HG03558 (cell line): ENCODE results near the gene GPR3.
"Not testable (repeated sequence)": the region's sequence is repeated elsewhere in the genome, so short reads cannot be mapped to it uniquely, and the experiment has no call there.

Experiments
- ATAC-seq: cut with Tn5 transposase; IDR thresholded peaks from one replicate; pipeline ENCODE4 v1.9.1; 2021; ENCODE audit warnings: moderate number of reproducible peaks; ENCODE audit not compliant: unreplicated experiment; ENCODE audit errors: extremely low read depth

GPR3 gene

GRCh38 chr1:27416387-27417111 lies 24.1 kb downstream of the GPR3 start:
- no peak for ATAC-seq

GRCh38 chr1:27417713-27418112 lies 25.3 kb downstream of the GPR3 start:
- ATAC-seq = no peak

- ATAC-seq = peak; percentile 45
Measured at GRCh38 chr1:27418326-27419185, 26.1 kb downstream of the GPR3 start.

- ATAC-seq = no peak
Measured at GRCh38 chr1:27423709-27424108, 31.3 kb downstream of the GPR3 start.

- ATAC-seq = no peak
Measured at GRCh38 chr1:27427329-27427728, 34.9 kb downstream of the GPR3 start.

GRCh38 chr1:27427816-27428315 lies 35.4 kb downstream of the GPR3 start:
- ATAC-seq = no peak

GRCh38 chr1:27428316-27429028 lies 36.0 kb downstream of the GPR3 start:
- ATAC-seq = no peak

GRCh38 chr1:27429029-27429425 lies 36.6 kb downstream of the GPR3 start:
- no peak for ATAC-seq

GRCh38 chr1:27430903-27431600 lies 38.6 kb downstream of the GPR3 start:
- ATAC-seq = no peak

GRCh38 chr1:27431601-27431940 lies 39.1 kb downstream of the GPR3 start:
- ATAC-seq = no peak

- ATAC-seq = not testable (repeated sequence)
Measured at GRCh38 chr1:27432725-27433124, 40.3 kb downstream of the GPR3 start.

- ATAC-seq = no peak
Measured at GRCh38 chr1:27433706-27434105, 41.3 kb downstream of the GPR3 start.

GRCh38 chr1:27435566-27436203 lies 43.3 kb downstream of the GPR3 start:
- no peak for ATAC-seq

GRCh38 chr1:27436204-27437159 lies 44.1 kb downstream of the GPR3 start:
- no peak for ATAC-seq

- no peak for ATAC-seq
Measured at GRCh38 chr1:27438621-27439061, 46.2 kb downstream of the GPR3 start.

- no peak for ATAC-seq
Measured at GRCh38 chr1:27439150-27439549, 46.7 kb downstream of the GPR3 start.

- no peak for ATAC-seq
Measured at GRCh38 chr1:27444632-27445031, 52.2 kb downstream of the GPR3 start.
